Effector memory CD4-positive, alpha-beta T cell (primary cell): ENCODE data around the gene WFDC10A.
"Not testable (repeated sequence)": the region's sequence is repeated elsewhere in the genome, so short reads cannot be mapped to it uniquely, and the experiment has no call there.

Source experiments
- DNase-seq, 3 donors: peaks; one replicate each; pipeline ENCODE4 v3.0.0-alpha.2; 2020
- H3K27ac ChIP-seq: 2 replicates; pipeline ENCODE4 v1.7.0; 2013; ENCODE audit warnings: mild to moderate bottlenecking, low read length, moderate library complexity; ENCODE audit not compliant: insufficient read depth, poor library complexity, severe bottlenecking
- H3K27me3 ChIP-seq: replicated peaks from 2 replicates; pipeline ENCODE4 v1.7.0; 2013; ENCODE audit warnings: mild to moderate bottlenecking, low read length; ENCODE audit not compliant: insufficient read depth, control insufficient read depth, poor library complexity, severe bottlenecking
- H3K36me3 ChIP-seq: 2 replicates; pipeline ENCODE4 v1.7.0; 2013; ENCODE audit warnings: mild to moderate bottlenecking, low read length, moderate library complexity; ENCODE audit not compliant: control insufficient read depth, insufficient read depth
- H3K4me1 ChIP-seq: 2 replicates; pipeline ENCODE4 v1.7.0; 2013; ENCODE audit warnings: low read length, mild to moderate bottlenecking; ENCODE audit not compliant: control insufficient read depth, insufficient read depth, poor library complexity, severe bottlenecking
- H3K4me3 ChIP-seq: 2 replicates; pipeline ENCODE4 v1.7.0; 2013; ENCODE audit warnings: low read length, low read depth, mild to moderate bottlenecking; ENCODE audit not compliant: insufficient read depth, poor library complexity, severe bottlenecking
- H3K9me3 ChIP-seq: 2 replicates; pipeline ENCODE4 v1.7.0; 2013; ENCODE audit warnings: mild to moderate bottlenecking, low read length, moderate library complexity; ENCODE audit not compliant: control insufficient read depth

Gene WFDC10A

DNA sequence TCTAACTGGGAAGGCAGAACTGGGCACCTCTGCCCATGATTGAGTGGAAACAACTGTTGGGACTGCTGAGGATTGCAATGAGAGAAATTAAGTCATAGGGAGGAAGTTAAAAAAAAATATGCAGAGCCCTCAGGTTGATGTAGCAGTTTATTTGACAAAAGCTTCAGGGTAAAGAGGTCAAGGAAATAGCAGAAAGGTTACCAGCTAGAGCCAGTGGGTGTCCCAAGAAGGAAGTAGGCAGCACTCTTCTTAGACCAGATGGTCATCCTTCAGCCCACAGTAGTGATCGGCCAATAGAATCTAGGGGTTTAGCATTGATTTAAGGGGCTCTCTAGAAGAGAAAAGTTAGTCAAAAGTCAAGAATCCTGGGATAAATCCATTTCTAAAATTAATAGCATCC lies 21.7 kb upstream of the WFDC10A start:
- H3K27me3 ChIP-seq = no peaks in the 10 kb centered on the region
- H3K9me3 ChIP-seq = peaks cover 3% of the 10 kb centered on the region
- no peak overlapping the region for H3K27ac ChIP-seq
- no peak overlapping the region for H3K4me3 ChIP-seq
- no peak for DNase-seq
- H3K36me3 ChIP-seq = no peaks in the 10 kb centered on the region
- H3K4me1 ChIP-seq = no peaks in the 10 kb centered on the region

DNA sequence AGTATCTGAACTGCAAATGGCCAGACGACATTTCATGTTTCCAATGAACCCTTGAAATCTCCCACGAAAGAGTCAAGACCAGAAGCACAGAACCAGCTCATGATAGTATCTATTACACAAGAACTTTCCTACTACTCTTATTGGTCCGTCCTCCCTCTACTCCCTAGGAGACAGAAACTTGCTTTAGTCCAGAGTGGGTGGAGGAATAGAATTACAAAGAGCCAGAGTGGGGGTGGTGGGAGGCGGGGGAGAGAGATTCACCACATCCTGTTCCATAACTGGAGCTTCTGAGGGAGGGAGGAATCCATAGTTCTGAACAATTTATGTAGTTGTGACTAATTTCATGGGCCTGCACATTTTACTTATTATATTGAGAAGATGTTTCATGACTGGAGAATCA lies 18.5 kb upstream of the WFDC10A start:
- no peak for DNase-seq
- H3K4me1 ChIP-seq = no peaks in the 10 kb centered on the region
- no peak overlapping the region for H3K4me3 ChIP-seq
- H3K36me3 ChIP-seq = no peaks in the 10 kb centered on the region
- H3K9me3 ChIP-seq = peaks cover 3% of the 10 kb centered on the region
- H3K27me3 ChIP-seq = no peaks in the 10 kb centered on the region
- no peak overlapping the region for H3K27ac ChIP-seq

DNA sequence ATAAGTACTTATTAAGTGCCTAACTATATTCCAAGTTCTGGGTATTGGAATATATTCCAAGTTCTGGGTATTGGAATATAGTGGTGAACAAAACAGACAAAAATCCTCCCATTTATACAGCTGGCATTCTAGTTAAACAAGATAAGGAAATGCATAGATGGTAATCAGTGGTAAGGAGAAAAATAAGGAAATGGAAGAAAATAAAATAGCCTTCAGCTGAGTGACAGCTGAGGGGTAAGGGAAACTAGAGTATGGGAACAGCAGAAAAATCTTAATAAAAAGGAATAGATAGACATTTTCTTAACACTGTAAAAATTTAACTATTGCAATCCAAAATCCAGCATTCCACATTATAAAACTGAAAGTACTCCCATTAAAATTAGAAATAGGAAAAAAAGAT lies 17.2 kb upstream of the WFDC10A start:
- Histone ChIP-seq H3K27ac (no peak overlapping the region), H3K4me3 (no peak overlapping the region), H3K9me3 (no peaks in the 10 kb centered on the region), H3K36me3 (no peaks in the 10 kb centered on the region), H3K27me3 (no peaks in the 10 kb centered on the region), H3K4me1 (no peaks in the 10 kb centered on the region)
- no peak for DNase-seq

DNA sequence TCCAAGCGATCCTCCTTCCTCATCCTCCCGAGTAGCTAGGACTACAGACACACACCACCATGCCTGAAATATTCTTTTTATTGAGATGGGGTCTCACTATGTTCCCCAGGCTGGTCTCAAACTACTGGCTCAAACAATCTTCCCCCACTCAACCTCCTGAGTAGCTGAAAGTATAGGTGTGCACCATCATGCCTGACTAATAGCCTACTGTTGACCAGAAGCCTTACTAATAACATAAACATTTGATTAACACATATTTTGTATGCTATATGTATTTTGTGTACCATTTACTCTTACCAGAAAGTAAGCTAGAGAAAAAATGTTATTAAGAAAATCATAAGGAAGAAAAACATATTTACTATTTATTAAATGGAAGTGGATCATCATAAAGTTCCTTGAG lies 11.9 kb upstream of the WFDC10A start:
- no peaks in the 10 kb centered on the region for H3K27me3 ChIP-seq
- H3K4me3 ChIP-seq = no peak overlapping the region
- H3K27ac ChIP-seq = no peak overlapping the region
- H3K36me3 ChIP-seq = no peaks in the 10 kb centered on the region
- H3K9me3 ChIP-seq = no peaks in the 10 kb centered on the region
- H3K4me1 ChIP-seq = no peaks in the 10 kb centered on the region
- no peak for DNase-seq

DNA sequence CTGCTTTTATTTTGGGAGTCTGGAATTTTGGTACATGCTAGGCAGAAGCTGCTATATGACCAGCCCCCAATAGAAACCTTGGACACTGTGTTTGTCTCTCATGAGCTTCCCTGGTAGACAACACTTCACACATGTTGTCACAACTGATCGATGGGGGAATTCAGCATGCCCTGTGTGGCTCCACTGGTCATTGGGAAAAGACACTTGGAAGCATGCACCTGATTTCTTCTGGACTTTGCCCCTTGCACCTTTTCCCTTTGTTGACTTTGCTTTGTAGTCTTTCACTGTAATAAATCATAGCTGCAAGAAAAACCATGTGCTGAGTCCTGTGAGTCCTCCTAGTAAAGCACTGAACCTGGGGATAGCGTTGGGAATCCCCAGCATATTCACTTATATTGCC lies 7.9 kb upstream of the WFDC10A start:
- H3K9me3 ChIP-seq = no peaks in the 10 kb centered on the region
- H3K4me1 ChIP-seq = no peaks in the 10 kb centered on the region
- no peaks in the 10 kb centered on the region for H3K27me3 ChIP-seq
- H3K27ac ChIP-seq = no peak overlapping the region
- no peak overlapping the region for H3K4me3 ChIP-seq
- no peak for DNase-seq
- no peaks in the 10 kb centered on the region for H3K36me3 ChIP-seq

DNA sequence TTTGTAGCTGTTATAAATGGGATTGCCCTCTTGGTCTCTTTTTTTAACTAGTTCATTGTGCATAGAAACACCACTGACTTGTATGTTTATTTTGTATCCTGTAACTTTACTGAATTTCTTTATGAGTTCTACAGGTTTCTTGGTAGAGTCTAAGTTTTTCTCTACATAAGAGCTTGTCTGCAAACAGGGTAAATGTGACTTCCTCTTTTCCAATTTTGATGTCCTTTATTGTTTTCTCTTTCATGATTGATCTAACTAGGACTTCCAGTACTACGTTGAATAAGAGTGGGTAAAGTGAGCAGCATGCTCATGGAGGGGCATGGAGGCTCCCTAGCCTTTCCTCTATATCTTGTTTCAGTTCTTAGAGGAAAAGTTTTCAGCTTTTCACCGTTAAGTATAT lies 3.0 kb upstream of the WFDC10A start:
- Histone ChIP-seq H3K4me3 (no peak overlapping the region), H3K27me3 (no peaks in the 10 kb centered on the region), H3K4me1 (no peaks in the 10 kb centered on the region), H3K36me3 (no peaks in the 10 kb centered on the region), H3K27ac (no peak overlapping the region), H3K9me3 (no peaks in the 10 kb centered on the region)
- DNase-seq = no peak

DNA sequence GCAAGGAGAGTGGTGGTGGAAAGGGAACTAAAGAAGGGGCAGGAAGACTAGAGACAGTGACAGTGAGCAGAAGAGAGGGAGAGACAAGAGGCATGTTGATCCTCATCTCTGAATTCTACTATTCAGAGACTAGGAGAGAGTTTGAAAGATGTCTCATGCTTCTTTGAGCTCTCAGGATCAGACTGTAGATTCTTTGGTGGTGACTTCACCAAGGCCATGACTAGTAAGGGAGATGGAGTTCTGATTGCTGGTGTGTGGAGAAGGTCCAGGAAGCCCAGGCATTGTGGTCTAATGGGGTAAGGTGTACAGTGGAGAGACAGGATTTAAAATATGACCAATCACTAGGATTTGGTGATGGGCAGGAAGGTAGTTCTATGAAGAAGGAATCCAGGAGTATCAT lies 832 bp downstream of the WFDC10A start:
- Histone ChIP-seq H3K9me3 (no peaks in the 10 kb centered on the region), H3K27me3 (no peaks in the 10 kb centered on the region), H3K36me3 (no peaks in the 10 kb centered on the region), H3K4me3 (no peak overlapping the region), H3K27ac (no peak overlapping the region), H3K4me1 (no peaks in the 10 kb centered on the region)
- no peak for DNase-seq

DNA sequence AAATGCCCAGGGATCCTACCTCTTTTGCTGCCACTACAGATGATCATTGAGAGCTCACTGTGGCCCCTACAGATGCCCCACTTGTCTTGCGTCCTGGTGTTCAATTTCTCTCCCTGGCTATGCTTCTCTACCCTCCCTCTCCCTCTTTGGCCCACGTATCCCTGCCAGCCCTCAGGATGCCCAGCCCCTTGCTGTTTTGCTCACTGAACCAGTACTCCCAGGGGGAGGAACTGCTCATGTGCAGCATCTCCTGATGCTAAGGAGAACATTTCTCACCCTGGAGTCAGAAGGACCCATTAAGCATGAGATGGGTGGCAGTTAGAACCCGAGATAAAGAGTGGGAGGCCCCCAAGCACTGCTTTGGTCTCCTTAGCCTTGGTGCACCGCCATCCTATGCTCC lies 1.6 kb downstream of the WFDC10A start, which contains the start of gene WFDC9:
Gene WFDC9, minus strand, starts transcription at position 101 of the 400 bp plus-strand sequence. CDS start 21,103 bp downstream, outside the sequence.
- H3K9me3 ChIP-seq = no peaks in the 10 kb centered on the region
- H3K36me3 ChIP-seq = no peaks in the 10 kb centered on the region
- H3K4me1 ChIP-seq = no peaks in the 10 kb centered on the region
- H3K27me3 ChIP-seq = no peaks in the 10 kb centered on the region
- H3K27ac ChIP-seq = no peak within 1 kb of the TSS
- DNase-seq = no peak
- H3K4me3 ChIP-seq = no peak within 1 kb of the TSS

DNA sequence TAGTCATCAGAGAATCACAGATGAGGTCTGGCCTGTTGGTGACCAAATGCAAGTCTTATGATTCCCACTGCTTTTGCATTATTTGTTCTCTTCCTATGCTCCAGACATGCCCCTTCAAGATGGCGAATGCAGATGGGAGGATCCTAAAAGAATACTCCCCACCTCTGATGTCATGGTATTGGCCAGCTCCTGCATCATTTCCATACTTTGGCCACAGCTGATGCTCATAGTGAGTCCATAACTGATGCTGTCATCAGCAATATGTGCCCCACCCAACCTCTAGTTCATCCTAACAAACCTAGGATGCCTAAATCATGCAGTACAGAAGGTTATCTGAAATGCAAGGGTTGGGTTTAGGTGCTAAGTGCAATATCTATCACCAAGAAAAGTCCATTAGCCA lies 7.0 kb downstream of the WFDC10A start:
- Histone ChIP-seq H3K27me3 (no peaks in the 10 kb centered on the region), H3K4me3 (no peak overlapping the region), H3K4me1 (no peaks in the 10 kb centered on the region), H3K27ac (no peak overlapping the region), H3K9me3 (no peaks in the 10 kb centered on the region), H3K36me3 (no peaks in the 10 kb centered on the region)
- DNase-seq = no peak

DNA sequence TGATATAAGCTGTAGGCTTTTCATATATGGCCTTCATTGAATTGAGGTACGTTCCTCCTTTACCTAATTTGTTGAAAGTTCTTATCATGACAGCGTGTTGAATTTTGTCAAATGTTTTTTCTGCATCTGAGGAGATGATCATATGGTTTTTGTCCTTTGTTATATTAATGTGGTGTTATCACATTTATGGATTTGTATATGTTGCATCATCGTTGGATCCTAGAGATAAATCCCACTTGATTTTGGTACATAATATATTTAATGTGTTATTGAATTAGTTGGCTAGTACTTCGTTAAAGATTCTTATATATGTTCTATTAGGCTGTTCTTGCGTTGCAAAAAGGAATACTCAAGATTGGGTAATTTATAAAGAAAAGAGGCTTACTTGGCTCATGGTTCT lies 10.1 kb downstream of the WFDC10A start:
- Histone ChIP-seq H3K36me3 (no peaks in the 10 kb centered on the region), H3K27ac (no peak overlapping the region), H3K9me3 (no peaks in the 10 kb centered on the region), H3K4me1 (no peaks in the 10 kb centered on the region), H3K27me3 (no peaks in the 10 kb centered on the region), H3K4me3 (no peak overlapping the region)
- no peak for DNase-seq

DNA sequence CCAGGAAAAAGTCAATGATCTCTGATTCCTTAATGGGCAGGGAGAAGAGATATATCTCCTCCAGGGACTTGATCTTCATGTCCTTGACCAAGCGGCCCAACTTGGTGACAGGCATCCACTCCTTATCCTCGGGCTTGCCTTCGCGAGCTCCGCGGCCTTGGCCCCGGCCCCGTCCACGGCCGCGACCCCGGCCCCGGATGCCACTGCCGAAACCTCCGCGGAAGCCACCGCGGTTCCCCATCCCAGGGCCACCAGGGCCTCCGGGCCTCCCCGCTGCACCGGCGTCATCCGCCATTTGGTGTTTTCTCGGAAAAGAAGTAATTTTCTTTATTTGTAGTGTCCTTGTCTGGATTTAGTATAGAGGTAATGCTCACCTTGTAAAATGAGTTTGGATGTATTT lies 11.5 kb downstream of the WFDC10A start:
- not testable (repeated sequence) for H3K4me1 ChIP-seq, DNase-seq, H3K27ac ChIP-seq, H3K36me3 ChIP-seq, H3K9me3 ChIP-seq, H3K4me3 ChIP-seq, H3K27me3 ChIP-seq
